WTC11 (cell line): ENCODE measurements around the gene PRDM12. TPM values are rescaled to one million over a fixed set of nuclear protein-coding genes. Genes with fewer than 3 reads are reported as not detected.
"Not testable (repeated sequence)": the region's sequence is repeated elsewhere in the genome, so short reads cannot be mapped to it uniquely, and the experiment has no call there.

Experiments
- ATAC-seq: fragments of 200-7000 bp; cut with Tn5 transposase; 2 replicates; pipeline ENCODE4 v1.10.0; 2021; ENCODE audit warnings: mild to moderate bottlenecking, moderate library complexity
- CTCF ChIA-PET: fragments of 300-600 bp; sonication (Branson Sonifier 250); formaldehyde crosslinking; loops from one replicate; lab custom pipeline; 2021; ENCODE audit warnings: antibody characterized with exemption; lab: Charles Lee
- POLR2A ChIA-PET: fragments of 350-600 bp; sonication (Branson Sonifier 250); formaldehyde crosslinking; loops from one replicate; lab custom pipeline; 2021; ENCODE audit warnings: antibody characterized with exemption; lab: Charles Lee
- DNase-seq: peaks from one replicate; pipeline ENCODE4 v3.0.0; 2021; ENCODE audit warnings: low spot score
- H3K27ac Mint-ChIP-seq: 2 replicates; pipeline ENCODE4 v1.8.0; 2021; ENCODE audit warnings: mixed read lengths
- H3K27me3 Mint-ChIP-seq: 2 replicates; pipeline ENCODE4 v1.8.0; 2021; ENCODE audit warnings: low read depth, mild to moderate bottlenecking, moderate library complexity, mixed read lengths
- H3K36me3 Mint-ChIP-seq: 2 replicates; pipeline ENCODE4 v1.8.0; 2021; ENCODE audit warnings: mixed read lengths
- H3K4me1 Mint-ChIP-seq: 2 replicates; pipeline ENCODE4 v1.8.0; 2022; ENCODE audit warnings: mixed read lengths
- H3K4me3 Mint-ChIP-seq: 2 replicates; pipeline ENCODE4 v1.8.0; 2021; ENCODE audit warnings: mild to moderate bottlenecking, moderate library complexity, mixed read lengths
- H3K9me3 Mint-ChIP-seq: 2 replicates; pipeline ENCODE4 v1.8.0; 2021; ENCODE audit warnings: mixed read lengths
- ATF3 ChIP-seq: sonication (generic); formaldehyde crosslinking; conservative IDR thresholded peaks from 2 replicates; pipeline ENCODE4 v1.8.1; 2022; ENCODE audit warnings: mild to moderate bottlenecking, missing genetic modification reagents
- CREB1 ChIP-seq: sonication (generic); formaldehyde crosslinking; IDR thresholded peaks from 2 replicates; pipeline ENCODE4 v1.8.0; 2023; ENCODE audit warnings: mild to moderate bottlenecking, missing genetic modification reagents
- HMGA2 ChIP-seq: fragments of 250-450 bp; sonication (Bioruptor Pico); IDR thresholded peaks from 2 replicates; pipeline ENCODE4 v1.4.0; 2021; ENCODE audit warnings: mild to moderate bottlenecking, moderate library complexity
- HMGXB4 ChIP-seq: sonication (generic); formaldehyde crosslinking; IDR thresholded peaks from 2 replicates; pipeline ENCODE4 v1.8.1; 2023; ENCODE audit warnings: mild to moderate bottlenecking, moderate library complexity, missing genetic modification reagents
- IRF1 ChIP-seq: sonication (generic); formaldehyde crosslinking; IDR thresholded peaks from 2 replicates; pipeline ENCODE4 v1.8.0; 2023; ENCODE audit warnings: missing genetic modification reagents
- PRRX2 ChIP-seq: fragments of 250-450 bp; sonication (Bioruptor Pico); IDR thresholded peaks from 2 replicates; pipeline ENCODE4 v1.8.0; 2021; ENCODE audit warnings: mild to moderate bottlenecking
- SMAD3 ChIP-seq: sonication (generic); formaldehyde crosslinking; IDR thresholded peaks from 2 replicates; pipeline ENCODE4 v1.8.0; 2022; ENCODE audit warnings: missing genetic modification reagents, mild to moderate bottlenecking, borderline replicate concordance
- SOX15 ChIP-seq: fragments of 250-450 bp; sonication (Bioruptor Pico); IDR thresholded peaks from 2 replicates; pipeline ENCODE4 v1.9.0; 2021; ENCODE audit warnings: mild to moderate bottlenecking
- TEAD4 ChIP-seq: sonication (generic); formaldehyde crosslinking; IDR thresholded peaks from 2 replicates; pipeline ENCODE4 v1.8.0; 2022; ENCODE audit warnings: mild to moderate bottlenecking, missing genetic modification reagents
- ZNF138 ChIP-seq: sonication (generic); formaldehyde crosslinking; conservative IDR thresholded peaks from 2 replicates; pipeline ENCODE4 v1.8.1; 2022; ENCODE audit warnings: mild to moderate bottlenecking, moderate library complexity, missing genetic modification reagents
- ZNF416 ChIP-seq: fragments of 250-450 bp; sonication (Bioruptor Pico); IDR thresholded peaks from 2 replicates; pipeline ENCODE4 v1.9.0; 2021; ENCODE audit warnings: mild to moderate bottlenecking, inconsistent platforms
- total RNA-seq: library from RNA; stranded (reverse); gene quantifications from 3 replicates; pipeline ENCODE4 v1.2.3, GENCODE V29; 2021
- TF ChIP-seq, protein P1 (sequence below): fragments of 200-600 bp; IDR thresholded peaks from 2 replicates; pipeline ENCODE4 v1.8.0; 2022; ENCODE audit warnings: antibody characterized with exemption
- TF ChIP-seq, protein P2 (sequence below): sonication (generic); formaldehyde crosslinking; IDR thresholded peaks from 2 replicates; pipeline ENCODE4 v1.8.0; 2022; ENCODE audit warnings: mild to moderate bottlenecking, missing genetic modification reagents
- TF ChIP-seq, protein P3 (sequence below): fragments of 250-450 bp; sonication (Bioruptor Pico); IDR thresholded peaks from 2 replicates; pipeline ENCODE4 v1.9.0; 2021; ENCODE audit warnings: mild to moderate bottlenecking, borderline replicate concordance
- TF ChIP-seq, protein P4 (sequence below): sonication (generic); formaldehyde crosslinking; IDR thresholded peaks from 2 replicates; pipeline ENCODE4 v1.8.1; 2022; ENCODE audit warnings: low read depth, missing genetic modification reagents, borderline replicate concordance

PRDM12 gene
- total RNA-seq, 1 experiment from 2014 or later = 0.09 TPM

- peaks cover 9% of the 10 kb centered on the region for H3K9me3 Mint-ChIP-seq
- H3K27me3 Mint-ChIP-seq = peaks cover 48% of the 10 kb centered on the region
- ATAC-seq (peak; percentile 59), DNase-seq (peak; percentile 79)
- H3K27ac Mint-ChIP-seq = no peak overlapping the region
- CTCF ChIA-PET = interaction anchor here (0.6 to 4.3 kb wide), 26 partner anchors 10 to 235 kb away, joined by 3 to 60 read pairs (median 4); partner anchors contain the start of genes EXOSC2 and PRDM12
- peaks cover 2% of the 10 kb centered on the region; the same call in 1 of the 2 replicates for H3K4me1 Mint-ChIP-seq
- H3K36me3 Mint-ChIP-seq = peaks cover 3% of the 10 kb centered on the region; the same call in 1 of the 2 replicates
- peak overlapping the region; percentile 79 for H3K4me3 Mint-ChIP-seq
- POLR2A ChIA-PET = interaction anchor here (0.7 to 1.3 kb wide), 3 partner anchors 24 to 220 kb away, joined by 3 to 5 read pairs (median 4); no protein-coding TSS in a partner anchor
- TF ChIP-seq, protein P1, sequence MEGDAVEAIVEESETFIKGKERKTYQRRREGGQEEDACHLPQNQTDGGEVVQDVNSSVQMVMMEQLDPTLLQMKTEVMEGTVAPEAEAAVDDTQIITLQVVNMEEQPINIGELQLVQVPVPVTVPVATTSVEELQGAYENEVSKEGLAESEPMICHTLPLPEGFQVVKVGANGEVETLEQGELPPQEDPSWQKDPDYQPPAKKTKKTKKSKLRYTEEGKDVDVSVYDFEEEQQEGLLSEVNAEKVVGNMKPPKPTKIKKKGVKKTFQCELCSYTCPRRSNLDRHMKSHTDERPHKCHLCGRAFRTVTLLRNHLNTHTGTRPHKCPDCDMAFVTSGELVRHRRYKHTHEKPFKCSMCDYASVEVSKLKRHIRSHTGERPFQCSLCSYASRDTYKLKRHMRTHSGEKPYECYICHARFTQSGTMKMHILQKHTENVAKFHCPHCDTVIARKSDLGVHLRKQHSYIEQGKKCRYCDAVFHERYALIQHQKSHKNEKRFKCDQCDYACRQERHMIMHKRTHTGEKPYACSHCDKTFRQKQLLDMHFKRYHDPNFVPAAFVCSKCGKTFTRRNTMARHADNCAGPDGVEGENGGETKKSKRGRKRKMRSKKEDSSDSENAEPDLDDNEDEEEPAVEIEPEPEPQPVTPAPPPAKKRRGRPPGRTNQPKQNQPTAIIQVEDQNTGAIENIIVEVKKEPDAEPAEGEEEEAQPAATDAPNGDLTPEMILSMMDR = peak; percentile 69
- no peak for TF ChIP-seq PRRX2
- TF ChIP-seq, all 79 proteins: peak for 1
Observed at GRCh38 chr9:130682421-130683121, 18.2 kb downstream of the PRDM12 start.

DNA sequence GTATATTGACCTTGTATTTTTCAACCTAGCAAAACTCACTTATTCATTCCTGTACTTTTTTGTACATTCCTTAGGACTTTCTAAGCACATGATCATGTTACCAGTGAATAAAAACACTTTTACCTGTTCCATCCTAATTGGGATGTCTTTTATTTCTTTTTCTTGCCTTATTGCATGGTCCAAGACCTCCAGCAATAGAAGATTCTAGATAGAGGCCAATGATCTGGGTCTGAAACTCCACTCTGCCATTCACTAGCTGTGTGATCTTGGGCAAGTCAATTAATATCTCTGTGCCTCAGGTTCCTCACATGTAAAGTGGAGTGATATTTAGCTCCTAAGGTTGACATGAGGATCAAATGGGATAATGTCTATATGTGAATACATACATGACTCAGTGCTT is 20.7 kb downstream of the PRDM12 start:
- peaks cover 3% of the 10 kb centered on the region; the same call in 1 of the 2 replicates for H3K36me3 Mint-ChIP-seq
- ATAC-seq (no peak), DNase-seq (no peak)
- TF ChIP-seq TEAD4 (CRISPR knock-in tag) = no peak
- TF ChIP-seq, protein P2, sequence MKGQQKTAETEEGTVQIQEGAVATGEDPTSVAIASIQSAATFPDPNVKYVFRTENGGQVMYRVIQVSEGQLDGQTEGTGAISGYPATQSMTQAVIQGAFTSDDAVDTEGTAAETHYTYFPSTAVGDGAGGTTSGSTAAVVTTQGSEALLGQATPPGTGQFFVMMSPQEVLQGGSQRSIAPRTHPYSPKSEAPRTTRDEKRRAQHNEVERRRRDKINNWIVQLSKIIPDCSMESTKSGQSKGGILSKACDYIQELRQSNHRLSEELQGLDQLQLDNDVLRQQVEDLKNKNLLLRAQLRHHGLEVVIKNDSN (CRISPR knock-in tag) = no peak
- no peak for TF ChIP-seq SMAD3 (CRISPR knock-in tag)
- TF ChIP-seq ZNF138 (CRISPR knock-in tag) = no peak
- no peak for TF ChIP-seq ATF3 (CRISPR knock-in tag)
- no peak for TF ChIP-seq CREB1 (CRISPR knock-in tag)
- TF ChIP-seq HMGXB4 (CRISPR knock-in tag) = no peak
- no peak for TF ChIP-seq HMGA2 (CRISPR knock-in tag)
- TF ChIP-seq, protein P3, sequence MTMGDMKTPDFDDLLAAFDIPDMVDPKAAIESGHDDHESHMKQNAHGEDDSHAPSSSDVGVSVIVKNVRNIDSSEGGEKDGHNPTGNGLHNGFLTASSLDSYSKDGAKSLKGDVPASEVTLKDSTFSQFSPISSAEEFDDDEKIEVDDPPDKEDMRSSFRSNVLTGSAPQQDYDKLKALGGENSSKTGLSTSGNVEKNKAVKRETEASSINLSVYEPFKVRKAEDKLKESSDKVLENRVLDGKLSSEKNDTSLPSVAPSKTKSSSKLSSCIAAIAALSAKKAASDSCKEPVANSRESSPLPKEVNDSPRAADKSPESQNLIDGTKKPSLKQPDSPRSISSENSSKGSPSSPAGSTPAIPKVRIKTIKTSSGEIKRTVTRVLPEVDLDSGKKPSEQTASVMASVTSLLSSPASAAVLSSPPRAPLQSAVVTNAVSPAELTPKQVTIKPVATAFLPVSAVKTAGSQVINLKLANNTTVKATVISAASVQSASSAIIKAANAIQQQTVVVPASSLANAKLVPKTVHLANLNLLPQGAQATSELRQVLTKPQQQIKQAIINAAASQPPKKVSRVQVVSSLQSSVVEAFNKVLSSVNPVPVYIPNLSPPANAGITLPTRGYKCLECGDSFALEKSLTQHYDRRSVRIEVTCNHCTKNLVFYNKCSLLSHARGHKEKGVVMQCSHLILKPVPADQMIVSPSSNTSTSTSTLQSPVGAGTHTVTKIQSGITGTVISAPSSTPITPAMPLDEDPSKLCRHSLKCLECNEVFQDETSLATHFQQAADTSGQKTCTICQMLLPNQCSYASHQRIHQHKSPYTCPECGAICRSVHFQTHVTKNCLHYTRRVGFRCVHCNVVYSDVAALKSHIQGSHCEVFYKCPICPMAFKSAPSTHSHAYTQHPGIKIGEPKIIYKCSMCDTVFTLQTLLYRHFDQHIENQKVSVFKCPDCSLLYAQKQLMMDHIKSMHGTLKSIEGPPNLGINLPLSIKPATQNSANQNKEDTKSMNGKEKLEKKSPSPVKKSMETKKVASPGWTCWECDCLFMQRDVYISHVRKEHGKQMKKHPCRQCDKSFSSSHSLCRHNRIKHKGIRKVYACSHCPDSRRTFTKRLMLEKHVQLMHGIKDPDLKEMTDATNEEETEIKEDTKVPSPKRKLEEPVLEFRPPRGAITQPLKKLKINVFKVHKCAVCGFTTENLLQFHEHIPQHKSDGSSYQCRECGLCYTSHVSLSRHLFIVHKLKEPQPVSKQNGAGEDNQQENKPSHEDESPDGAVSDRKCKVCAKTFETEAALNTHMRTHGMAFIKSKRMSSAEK (CRISPR knock-in tag) = no peak
- TF ChIP-seq IRF1 (CRISPR knock-in tag) = no peak
- TF ChIP-seq ZNF416 (CRISPR knock-in tag) = no peak
- TF ChIP-seq SOX15 (CRISPR knock-in tag) = no peak
- TF ChIP-seq, protein P4, sequence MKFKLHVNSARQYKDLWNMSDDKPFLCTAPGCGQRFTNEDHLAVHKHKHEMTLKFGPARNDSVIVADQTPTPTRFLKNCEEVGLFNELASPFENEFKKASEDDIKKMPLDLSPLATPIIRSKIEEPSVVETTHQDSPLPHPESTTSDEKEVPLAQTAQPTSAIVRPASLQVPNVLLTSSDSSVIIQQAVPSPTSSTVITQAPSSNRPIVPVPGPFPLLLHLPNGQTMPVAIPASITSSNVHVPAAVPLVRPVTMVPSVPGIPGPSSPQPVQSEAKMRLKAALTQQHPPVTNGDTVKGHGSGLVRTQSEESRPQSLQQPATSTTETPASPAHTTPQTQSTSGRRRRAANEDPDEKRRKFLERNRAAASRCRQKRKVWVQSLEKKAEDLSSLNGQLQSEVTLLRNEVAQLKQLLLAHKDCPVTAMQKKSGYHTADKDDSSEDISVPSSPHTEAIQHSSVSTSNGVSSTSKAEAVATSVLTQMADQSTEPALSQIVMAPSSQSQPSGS (CRISPR knock-in tag) = no peak
- no peak for TF ChIP-seq PRRX2
- H3K9me3 Mint-ChIP-seq = peaks cover 9% of the 10 kb centered on the region
- no peak overlapping the region for H3K27ac Mint-ChIP-seq
- peaks cover 9% of the 10 kb centered on the region for H3K4me1 Mint-ChIP-seq
- no peak overlapping the region for H3K4me3 Mint-ChIP-seq
- POLR2A ChIA-PET = no interaction called here
- CTCF ChIA-PET = interaction anchor here (1.4 to 2.2 kb wide), 9 partner anchors 8 to 264 kb away, joined by 3 to 42 read pairs (median 5); partner anchors contain the start of gene EXOSC2
- peaks cover 23% of the 10 kb centered on the region for H3K27me3 Mint-ChIP-seq

DNA sequence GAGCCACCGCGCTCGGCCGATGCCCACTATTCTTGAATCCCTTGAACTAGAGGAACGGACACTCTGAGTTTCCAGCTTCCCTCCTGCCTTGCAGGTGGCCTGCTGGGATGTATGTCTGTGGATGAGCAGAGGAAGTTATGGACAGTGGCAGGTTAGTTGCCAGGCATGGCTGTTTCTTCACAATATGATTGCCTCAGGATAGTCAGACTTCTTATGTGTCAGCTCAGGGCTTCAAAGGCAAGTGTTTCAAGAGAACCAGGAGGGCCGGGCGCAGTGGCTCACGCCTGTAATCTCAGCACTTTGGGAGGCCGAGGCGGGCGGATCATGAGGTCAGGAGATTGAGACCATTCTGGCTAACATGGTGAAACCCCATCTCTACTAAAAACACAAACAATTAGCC is 21.6 kb downstream of the PRDM12 start:
- not testable (repeated sequence) for H3K27ac Mint-ChIP-seq, DNase-seq
- CTCF ChIA-PET = interaction anchor here (0.6 to 0.7 kb wide), 3 partner anchors 36 to 980 kb away, joined by 3 to 4 read pairs (median 4); no protein-coding TSS in a partner anchor

More for the DNA sequence above, 21.6 kb downstream of the PRDM12 start:
- H3K36me3 Mint-ChIP-seq, POLR2A ChIA-PET, H3K4me3 Mint-ChIP-seq, ATAC-seq, H3K9me3 Mint-ChIP-seq: not testable (repeated sequence)
- Mint-ChIP-seq H3K4me1 (peaks cover 15% of the 10 kb centered on the region), H3K27me3 (peaks cover 15% of the 10 kb centered on the region)
